SK-N-MC (cell line): ENCODE data around the gene RAB10.

Source experiments
- EZH2 ChIP-seq: fragments of 200-600 bp; sonication (generic); IDR thresholded peaks from one replicate; pipeline ENCODE4 v1.6.1; 2017; ENCODE audit warnings: antibody characterized with exemption
- FOXP2 ChIP-seq: optimal IDR thresholded peaks from 2 replicates; pipeline ENCODE3; 2011; ENCODE audit warnings: mild to moderate bottlenecking, moderate library complexity; ENCODE audit not compliant: insufficient read depth; ENCODE audit errors: extremely low read length, control extremely low read depth
- POLR2AphosphoS5 ChIP-seq: IDR thresholded peaks from 2 replicates; pipeline ENCODE4 v1.6.1; 2012; ENCODE audit warnings: mild to moderate bottlenecking, low read depth, low read length, borderline replicate concordance

GRCh38 chr2:26018184-26019055, 15.5 kb upstream of the RAB10 start:
- no peak for TF ChIP-seq EZH2
- no peak for TF ChIP-seq POLR2AphosphoS5
- TF ChIP-seq FOXP2, result no peak
